GM18909 (cell line): Measurements from ENCODE around the gene RPS6KA5.

Experiments used
- ATAC-seq: cut with Tn5 transposase; IDR thresholded peaks from one replicate; pipeline ENCODE4 v1.9.1; 2021; ENCODE audit warnings: mild to moderate bottlenecking; ENCODE audit not compliant: unreplicated experiment, poor library complexity

RPS6KA5 gene

DNA sequence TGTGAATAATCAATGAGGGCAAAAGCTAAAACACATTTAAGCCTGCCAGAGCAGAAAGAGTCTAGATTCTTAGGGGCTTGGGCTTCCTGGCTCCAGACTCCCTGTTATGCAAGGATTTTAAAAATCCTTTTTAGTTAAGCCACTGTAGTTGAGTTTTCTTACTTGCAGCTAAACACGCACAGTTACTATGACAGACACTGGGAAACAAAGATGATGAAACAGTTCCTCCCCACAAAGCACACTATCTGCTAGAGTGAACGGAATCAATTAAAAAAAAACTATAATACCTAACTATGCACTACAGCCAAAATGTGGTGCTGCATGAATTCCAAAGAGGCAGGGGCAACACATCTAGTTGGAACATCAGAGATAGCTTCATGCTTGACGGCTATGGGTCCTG, 28.2 kb downstream of the RPS6KA5 start:
- no peak for ATAC-seq

DNA sequence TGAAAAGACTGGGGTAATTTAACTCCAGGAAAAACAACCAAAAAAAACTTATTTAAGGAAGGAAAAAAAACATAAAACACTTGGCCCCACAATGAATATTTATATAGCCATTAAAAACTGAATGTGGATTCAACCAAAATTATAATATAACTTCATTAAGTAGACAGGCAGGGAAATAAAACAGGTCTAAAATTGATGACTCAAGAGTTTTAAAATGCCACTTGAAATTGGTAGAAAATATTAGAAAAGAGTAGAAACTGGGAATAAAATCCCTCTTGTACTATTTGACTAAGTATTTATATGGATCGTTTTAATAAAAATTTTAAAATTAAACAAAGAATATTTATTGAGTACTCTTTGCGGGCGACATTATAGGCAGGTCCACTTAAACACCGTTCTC, 28.8 kb downstream of the RPS6KA5 start:
- no peak for ATAC-seq

DNA sequence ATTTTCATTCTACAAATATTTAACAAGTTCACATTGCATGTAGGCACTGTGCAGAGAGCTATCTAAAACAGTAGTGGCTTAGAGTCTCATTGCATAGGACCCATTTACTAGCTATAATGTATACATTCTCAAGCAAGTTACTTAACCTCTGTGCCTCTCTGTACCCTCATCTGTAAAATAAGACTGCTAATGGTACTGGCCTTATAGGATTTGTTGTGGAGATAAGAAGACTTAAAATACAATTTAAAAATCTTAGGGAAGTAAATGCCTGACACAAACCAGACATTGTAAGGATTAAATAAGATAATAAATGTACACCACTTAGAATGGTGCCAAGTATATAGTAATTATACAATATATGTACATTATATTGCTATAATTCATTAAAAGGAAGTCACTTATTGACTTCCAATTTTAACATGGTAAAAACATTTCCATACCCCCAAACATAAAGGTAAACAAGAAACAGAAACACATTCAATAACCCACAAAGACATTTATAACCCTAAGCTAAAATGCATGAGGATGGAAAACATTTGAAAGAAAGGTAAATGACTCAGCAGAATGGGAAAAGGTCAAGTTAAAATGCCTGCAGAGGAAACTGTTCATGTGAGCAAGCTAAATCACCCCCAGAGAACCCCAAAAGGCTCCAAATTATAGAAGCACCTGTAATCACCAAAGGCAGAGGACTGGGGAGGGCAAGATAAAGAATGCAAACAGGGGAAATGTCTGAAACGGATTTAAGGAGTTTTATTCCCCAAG, 30.8 kb downstream of the RPS6KA5 start:
- ATAC-seq, result no peak

DNA sequence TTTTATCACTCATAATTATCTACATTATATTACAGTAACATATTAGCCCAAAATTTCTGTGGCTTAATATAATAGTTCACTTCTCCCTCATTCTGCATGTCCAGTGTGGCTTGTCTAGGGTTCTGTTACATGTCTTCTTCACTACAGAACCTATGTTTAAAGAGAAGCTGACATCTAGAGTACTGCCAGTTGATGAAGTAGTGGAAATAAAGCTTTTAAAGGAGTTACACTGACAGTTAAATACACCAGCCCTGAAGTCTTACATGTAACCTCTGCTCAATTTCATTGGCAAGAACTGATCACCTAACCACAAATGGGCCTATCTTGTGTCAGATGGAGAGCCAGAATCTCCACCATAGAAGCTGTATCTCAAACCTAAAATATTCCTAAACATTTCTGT, 32.9 kb downstream of the RPS6KA5 start:
- no peak for ATAC-seq

DNA sequence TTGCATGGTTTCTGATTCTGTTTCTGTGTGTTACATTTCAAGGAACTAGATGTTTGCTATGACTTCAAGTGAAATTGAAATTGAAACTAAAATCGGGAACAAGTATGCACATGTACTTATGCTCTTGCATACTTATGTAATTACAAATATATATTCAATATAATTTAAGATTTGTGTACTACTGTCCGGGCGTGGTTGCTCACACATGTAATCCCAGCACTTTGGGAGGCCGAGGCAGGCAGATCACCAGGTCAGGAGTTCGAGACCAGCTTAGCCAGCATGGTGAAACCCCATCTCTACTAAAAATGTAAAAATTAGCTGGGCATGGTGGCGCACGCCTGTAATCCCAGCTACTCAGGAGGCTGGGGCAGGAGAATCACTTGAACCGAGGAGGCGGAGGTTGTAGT, 37.8 kb downstream of the RPS6KA5 start:
- ATAC-seq, result peak; percentile 82

DNA sequence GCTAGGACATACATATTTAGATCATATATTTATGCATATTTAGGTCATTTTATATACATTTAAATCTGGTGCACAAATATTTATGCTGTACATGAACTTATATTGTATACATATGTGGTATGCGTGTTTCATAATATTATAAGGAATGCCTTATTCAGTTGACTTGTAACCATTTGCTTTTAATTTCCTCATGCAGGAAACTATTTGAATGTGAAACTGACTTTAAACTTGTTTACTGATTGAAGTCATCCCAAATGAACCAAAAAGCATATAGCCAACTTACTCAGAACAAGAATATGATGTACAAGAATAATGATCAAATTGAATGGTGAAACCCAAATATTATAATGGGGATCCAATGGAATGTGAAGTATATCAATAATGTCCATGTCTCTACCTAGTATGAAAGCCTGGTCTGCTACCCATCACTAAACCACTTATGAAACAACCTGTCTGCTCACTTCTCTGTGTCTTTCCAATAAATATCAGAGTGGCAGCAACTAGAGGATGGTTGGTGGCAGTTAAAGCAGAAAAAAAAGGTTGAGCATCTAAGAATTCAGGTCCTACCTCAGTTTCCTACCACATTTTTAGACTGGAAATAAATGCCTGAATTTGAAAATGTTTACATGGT, 38.3 kb downstream of the RPS6KA5 start:
- peak; percentile 61 for ATAC-seq

DNA sequence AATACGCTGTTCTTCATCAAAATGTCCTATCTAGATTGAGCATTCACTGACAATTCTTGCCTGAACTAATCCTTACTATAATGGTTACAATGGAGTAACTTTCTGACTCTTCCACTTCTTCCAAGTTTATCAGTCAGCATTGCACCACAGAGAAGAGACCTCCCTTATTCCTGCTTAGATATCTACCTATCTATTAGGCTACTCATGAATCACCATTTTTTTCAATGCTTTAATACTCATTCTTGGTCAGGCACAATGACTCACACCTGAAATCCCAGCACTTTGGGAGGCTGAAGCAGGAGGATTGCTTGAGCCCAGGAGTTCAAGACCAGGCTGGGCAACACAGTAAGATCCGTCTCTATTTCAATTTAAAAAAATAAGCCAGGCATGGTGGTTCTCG, 39.3 kb downstream of the RPS6KA5 start:
- ATAC-seq, result no peak

DNA sequence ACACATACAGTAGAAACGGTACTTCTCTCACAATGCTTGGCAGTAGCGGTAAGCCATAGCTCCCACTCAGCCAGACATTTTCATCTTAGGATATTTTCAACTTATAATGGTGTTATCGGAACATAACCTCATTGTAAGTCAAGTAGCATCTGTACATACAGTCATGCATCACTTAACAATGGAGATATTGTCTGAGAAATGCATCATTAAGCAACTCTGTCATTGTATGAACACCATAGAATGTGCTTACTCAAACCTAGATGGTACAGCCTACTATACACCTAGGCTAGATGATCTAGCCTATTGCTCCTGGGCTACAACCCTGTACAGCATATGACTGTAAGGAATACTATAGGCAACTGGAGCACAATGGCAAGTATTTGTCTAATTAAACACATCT, 40.8 kb downstream of the RPS6KA5 start:
- no peak for ATAC-seq

DNA sequence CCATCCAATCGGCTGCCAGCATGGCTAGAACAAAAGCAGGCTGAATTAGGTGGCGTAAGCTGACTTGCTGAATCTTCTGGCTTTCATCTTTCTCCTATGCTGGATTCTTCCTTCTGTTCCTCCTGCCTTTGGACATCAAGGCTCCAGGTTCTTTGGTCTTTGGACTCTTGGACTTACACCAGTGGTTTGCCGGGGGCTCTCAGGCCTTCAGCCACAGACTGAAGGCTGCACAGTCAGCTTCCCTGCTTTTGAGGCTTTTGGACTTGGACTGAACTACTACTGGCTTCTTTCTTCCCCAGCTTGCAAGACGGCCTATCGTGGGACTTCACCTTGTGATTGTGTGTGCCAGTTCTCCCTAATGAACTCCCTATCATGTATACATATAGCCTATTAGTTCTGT, 42.0 kb downstream of the RPS6KA5 start:
- ATAC-seq, result no peak

DNA sequence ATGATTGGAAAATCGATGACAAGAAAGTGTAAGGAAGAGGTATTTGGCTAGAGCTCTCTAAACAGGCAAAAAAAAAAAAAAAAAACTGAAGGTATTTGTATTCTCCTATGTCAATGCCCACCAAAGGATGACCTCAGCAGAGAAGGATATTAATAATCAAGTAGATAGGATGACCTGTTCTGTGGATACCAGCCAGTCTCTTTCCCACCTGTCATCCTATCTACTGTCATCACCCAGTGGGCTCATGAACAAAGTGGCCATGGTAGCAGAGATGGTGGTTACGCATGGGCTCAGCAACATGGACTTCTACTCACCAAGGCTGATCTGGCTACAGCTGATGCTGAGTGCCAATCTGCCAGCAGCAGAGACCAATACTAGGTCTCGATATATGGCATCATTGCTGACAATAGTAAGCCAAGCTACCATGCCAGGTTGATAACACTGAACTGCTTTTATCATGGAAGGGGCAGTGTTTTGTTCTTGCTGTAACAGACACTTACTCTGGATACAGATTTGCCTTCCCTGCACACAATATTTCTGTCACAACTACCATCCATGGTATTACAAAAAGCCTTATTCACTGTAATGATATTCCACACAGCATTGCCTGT, 43.5 kb downstream of the RPS6KA5 start:
- no peak for ATAC-seq

DNA sequence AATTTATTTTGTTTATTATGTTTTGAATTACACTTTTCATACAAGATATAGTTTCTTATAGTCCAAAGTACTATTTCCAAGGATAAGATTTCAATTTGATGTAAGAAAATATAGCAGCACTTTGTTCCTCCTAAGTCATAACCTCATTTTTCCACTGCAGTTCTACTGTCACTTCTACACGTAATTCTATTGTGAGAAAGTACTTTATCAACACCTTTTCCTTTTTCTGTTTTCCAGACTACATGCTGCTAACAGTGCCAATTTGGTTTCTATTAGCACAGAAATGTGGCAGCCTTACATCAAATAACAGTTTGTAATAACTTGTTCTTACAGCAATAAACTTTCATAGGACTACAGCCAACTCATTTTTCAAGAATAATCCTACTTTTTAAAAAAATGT, 45.0 kb downstream of the RPS6KA5 start:
- ATAC-seq, result no peak

DNA sequence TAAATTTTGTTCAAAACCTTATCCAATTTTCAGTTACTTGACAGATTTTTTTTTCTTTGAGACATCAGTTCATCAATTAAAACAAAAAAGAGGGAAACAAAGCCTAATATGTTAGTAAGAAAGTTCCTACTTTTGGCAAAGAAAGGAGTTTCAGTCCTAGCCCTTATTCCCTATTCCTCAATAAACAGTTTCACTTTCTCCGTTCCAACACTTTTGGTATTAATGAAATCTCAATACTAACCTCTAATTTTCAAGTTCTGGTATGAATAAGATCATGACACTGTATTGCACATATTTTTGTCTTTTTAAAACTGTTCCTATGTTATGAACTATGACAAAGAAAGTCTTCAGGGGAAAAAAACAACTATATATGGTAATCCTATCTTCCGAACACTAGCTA, 48.4 kb downstream of the RPS6KA5 start:
- ATAC-seq, result no peak

DNA sequence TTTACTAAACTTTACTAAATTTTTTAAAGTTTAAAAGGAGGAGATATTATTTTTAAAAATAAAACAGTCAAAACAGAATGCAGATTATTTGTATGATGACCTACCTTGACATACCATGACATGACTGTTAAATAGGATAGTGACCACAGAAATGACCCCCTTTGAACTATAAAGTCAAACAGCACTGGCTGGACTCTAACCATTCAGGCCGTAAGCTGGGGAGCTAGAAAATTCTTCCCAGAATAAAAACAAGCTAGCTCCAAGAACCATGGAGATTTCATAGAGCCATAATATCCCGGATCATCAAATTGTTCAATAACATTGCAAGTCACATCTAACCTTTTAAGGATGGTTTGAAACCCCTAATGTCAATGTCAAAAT, 50.3 kb downstream of the RPS6KA5 start:
- ATAC-seq, result no peak

DNA sequence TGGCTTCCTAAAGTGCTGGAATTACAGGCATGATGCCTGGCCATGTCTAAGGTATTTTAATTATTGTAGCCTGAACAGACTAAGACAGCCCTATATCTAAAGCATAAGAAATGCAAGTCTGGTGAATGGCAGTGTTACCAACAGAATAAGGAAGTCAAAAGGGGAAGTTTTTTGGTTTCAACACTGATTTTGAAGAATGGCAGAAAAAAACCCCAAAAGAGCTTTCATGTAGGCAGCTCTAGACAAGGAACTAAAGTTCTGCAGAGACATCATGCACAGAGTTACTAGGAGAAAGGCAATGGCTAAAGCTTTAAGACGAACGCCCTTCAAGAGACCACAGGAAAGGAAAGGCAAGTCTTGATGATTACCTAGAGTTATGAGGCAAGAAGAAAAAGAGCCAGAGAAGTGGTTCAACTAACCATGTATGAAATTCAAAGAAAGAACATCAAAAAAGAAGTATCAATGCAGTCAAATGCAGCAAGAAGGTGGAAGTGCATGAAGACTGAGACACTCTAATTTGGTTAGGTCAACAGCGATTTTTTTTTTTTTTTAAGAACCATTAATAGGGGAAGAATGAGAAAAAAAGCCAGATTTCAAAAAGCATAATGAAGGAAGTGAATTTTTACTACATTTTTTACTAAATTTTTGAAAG, 50.8 kb downstream of the RPS6KA5 start:
- ATAC-seq, result peak; percentile 96

DNA sequence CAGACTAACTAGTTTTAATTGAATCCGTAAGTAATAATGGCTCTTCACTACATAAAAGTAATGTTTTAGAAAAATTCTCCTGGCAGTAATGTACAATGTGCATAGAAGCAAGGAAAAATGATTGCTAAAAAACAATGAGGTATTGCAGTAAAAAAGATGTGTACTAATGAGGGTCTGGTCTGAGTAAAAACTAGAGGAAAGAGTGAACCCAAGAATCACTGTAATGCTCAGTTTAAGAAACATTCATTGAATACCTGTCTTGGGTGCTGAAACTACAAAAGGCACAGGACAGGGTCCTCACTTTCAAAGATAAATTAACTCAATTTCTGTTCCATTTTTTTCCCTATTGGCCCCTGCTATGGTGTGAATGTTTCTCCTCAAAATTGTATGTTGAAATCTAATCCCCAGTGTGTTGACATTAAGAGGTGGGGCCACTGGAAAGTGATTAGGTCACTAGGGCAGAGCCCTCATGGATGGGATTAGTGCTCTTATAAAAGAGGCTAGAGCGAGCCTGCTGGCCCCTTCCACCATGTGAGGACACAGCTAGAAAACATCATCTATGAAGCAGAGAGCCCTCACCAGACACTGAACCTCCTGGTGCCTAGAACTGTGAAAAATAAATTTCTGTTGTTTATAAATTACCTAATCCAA, 51.6 kb downstream of the RPS6KA5 start:
- ATAC-seq, result peak; percentile 9

DNA sequence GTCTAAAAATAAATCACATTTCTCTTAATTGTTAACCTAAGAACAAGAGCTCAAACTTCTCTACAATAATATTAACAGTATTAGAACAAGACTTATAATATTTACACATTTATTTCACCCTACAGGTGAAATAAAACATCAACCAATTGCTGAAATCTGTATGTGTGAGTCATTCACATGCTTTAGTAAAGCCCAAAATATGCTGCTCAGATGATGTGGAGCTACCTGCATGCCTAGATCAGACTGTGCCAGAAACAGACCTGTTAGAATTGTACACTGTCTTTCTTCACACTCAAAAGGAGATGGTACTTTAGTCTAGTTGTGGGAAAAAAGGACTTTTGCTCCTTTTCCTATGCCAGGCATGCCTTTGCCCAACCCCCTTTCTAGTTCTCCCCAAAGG, 54.7 kb downstream of the RPS6KA5 start:
- ATAC-seq, result no peak

DNA sequence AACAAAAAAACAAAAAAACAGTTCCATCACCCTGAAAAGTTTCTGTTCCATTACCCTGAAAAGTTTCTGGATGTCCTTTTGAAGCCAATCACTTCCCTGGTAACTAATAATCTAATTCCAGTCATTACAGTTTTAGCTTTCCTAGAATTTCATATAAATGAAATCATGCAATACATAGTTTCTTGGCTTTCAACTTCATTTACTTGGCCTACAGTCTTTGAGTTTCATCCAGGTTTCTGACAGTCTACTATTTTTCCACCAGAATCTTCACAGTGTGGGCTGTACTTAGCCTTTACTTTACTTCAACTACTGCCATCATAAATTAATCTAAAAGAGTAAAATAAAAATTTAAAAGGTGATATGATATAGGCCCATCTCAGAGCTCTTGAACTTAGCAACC, 55.5 kb downstream of the RPS6KA5 start:
- no peak for ATAC-seq

DNA sequence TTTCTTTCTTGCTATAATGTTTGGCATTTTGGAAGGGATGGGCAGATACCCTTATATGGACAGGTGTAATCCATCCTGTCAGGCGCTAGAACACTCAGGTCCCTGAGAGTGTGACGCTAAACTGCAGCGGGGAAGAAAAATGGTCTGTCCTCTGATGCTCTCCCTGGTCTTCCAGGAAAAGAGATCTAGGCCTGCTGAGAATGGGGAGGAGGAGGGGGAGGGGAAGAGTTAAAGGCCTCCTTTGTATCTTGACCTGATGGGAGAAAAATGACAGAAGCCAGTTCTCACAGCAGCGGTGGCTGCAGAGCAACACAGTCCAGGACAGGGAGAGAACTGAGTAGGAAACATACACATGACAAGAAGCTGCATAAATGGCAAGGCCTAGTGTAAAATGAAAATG, 61.1 kb downstream of the RPS6KA5 start:
- no peak for ATAC-seq

DNA sequence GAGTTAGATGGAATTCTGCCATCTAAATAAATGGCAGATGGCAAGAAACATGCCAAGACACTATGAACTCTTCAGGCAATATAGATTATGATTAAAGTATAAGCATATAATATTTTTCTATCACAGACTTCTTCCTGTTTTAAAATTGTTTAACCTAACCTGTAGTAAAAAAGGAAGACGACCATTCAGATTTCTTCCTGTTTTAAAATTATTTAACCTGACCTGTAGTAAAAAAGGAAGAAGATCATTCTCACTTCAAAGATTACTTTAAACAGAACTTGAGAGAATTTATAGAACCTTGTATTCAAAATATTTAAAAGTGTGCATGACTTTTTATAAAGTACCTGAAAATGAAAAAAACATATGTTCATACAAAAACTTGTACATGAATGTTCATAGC, 63.5 kb downstream of the RPS6KA5 start:
- ATAC-seq, result no peak

DNA sequence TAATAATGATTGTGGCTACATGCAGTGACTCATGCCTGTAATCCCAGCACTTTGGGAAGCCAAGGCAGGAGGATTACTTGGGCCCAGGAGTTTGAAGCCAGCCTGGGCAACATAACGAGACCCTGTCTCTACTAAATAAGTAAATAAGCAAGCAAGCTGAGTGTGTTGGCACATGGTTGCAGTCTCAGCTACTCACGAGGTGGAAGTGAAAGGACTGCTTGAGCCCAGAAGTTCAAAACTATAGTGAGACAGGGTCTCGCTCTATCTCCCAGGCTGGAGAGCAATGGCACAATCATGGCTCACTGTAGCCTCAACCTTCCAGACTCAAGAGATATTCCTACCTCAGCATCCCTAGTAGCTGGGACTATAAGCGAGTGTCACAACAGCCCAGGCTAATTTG, 64.7 kb downstream of the RPS6KA5 start:
- ATAC-seq, result no peak

DNA sequence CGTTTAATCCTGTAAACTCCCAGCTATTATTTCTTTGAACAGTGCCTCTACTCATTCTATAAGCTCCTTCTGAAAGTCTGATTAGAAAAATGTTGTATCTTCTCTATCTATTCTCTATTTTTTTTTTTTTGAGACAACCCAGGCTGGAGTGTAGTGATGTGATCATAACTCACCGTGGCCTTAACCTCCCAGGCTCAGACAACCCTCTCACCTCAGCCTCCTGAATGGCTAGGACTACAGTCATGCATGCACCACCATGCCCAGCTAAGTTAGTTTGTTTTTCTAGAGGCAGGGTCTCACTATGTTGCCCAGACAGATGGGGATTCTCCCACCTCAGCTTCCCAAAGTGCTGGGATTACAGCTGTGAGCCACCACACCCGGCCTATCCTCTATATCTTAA, 66.6 kb downstream of the RPS6KA5 start:
- no peak for ATAC-seq
